ENCODE results near the gene WNT4. TPM values are rescaled to one million over a fixed set of nuclear protein-coding genes. Genes with fewer than 3 reads are reported as not detected.

Gene WNT4
- total RNA-seq = under 0.01 TPM in 1 of 2 replicates, not detected in the other

GRCh38 chr1:22143065-22144033, at the start of gene WNT4:
Gene WNT4, minus strand, starts transcription at chr1:22143097. Its CDS starts 175 bp downstream, at chr1:22142922.

Other genes with a start within 250 kb of the WNT4 start
- gene HSPG2, start 205.8 kb downstream of the WNT4 start, total RNA-seq = 91.3 and 112 TPM in 2 replicates
- gene CELA3B, start 166.1 kb downstream of the WNT4 start, total RNA-seq = not detected in 2 replicates
- gene CELA3A, start 141.4 kb downstream of the WNT4 start, total RNA-seq = not detected in 2 replicates
- 219 and 280 TPM in 2 replicates for gene CDC42, start 90.4 kb downstream of the WNT4 start, total RNA-seq

Data from bronchial smooth muscle cell (primary cell).